HEK293T (cell line): Measurements from ENCODE around the gene MLH3.

ENCODE experiments used
- BHLHE40 ChIP-seq: fragments of 450-650 bp; IDR thresholded peaks from 2 replicates; pipeline ENCODE4 v1.6.1; 2016; ENCODE audit warnings: mild to moderate bottlenecking, moderate library complexity, borderline replicate concordance
- ELF4 ChIP-seq: fragments of 450-650 bp; IDR thresholded peaks from 2 replicates; pipeline ENCODE4 v1.6.1; 2017; ENCODE audit warnings: antibody characterized with exemption
- FOXK2 ChIP-seq: fragments of 450-650 bp; IDR thresholded peaks from 2 replicates; pipeline ENCODE4 v1.6.1; 2016; ENCODE audit warnings: mild to moderate bottlenecking
- FOXM1 ChIP-seq: fragments of 450-650 bp; IDR thresholded peaks from 2 replicates; pipeline ENCODE4 v1.6.1; 2017; ENCODE audit warnings: mild to moderate bottlenecking, borderline replicate concordance
- HDGF ChIP-seq: fragments of 450-650 bp; IDR thresholded peaks from 2 replicates; pipeline ENCODE4 v1.6.1; 2017; ENCODE audit warnings: antibody characterized with exemption, borderline replicate concordance
- LEF1 ChIP-seq: fragments of 450-650 bp; IDR thresholded peaks from 2 replicates; pipeline ENCODE4 v1.6.1; 2017; ENCODE audit warnings: mild to moderate bottlenecking, borderline replicate concordance
- NFRKB ChIP-seq: fragments of 450-650 bp; IDR thresholded peaks from 2 replicates; pipeline ENCODE4 v1.6.1; 2016; ENCODE audit warnings: mild to moderate bottlenecking, moderate library complexity
- PKNOX1 ChIP-seq: fragments of 450-650 bp; IDR thresholded peaks from 2 replicates; pipeline ENCODE4 v1.6.1; 2016
- SP1 ChIP-seq: fragments of 450-650 bp; IDR thresholded peaks from 2 replicates; pipeline ENCODE4 v1.6.1; 2017
- ZNF384 ChIP-seq: fragments of 450-650 bp; IDR thresholded peaks from 2 replicates; pipeline ENCODE4 v1.6.1; 2016

GRCh38 chr14:74974364-74975058, 76.8 kb downstream of the MLH3 start:
- no peak for TF ChIP-seq FOXK2
- no peak for TF ChIP-seq ELF4
- TF ChIP-seq SP1: no peak
- no peak for TF ChIP-seq ZNF384
- no peak for TF ChIP-seq LEF1
- no peak for TF ChIP-seq BHLHE40
- no peak for TF ChIP-seq FOXM1
- no peak for TF ChIP-seq PKNOX1
- TF ChIP-seq NFRKB: no peak
- TF ChIP-seq HDGF: no peak
